Skin of body (tissue), 2 donors: Measurements from ENCODE around the gene AGL. TPM values are rescaled to one million over a fixed set of nuclear protein-coding genes. Genes with fewer than 3 reads are reported as not detected.
"Not testable (repeated sequence)": the region's sequence is repeated elsewhere in the genome, so short reads cannot be mapped to it uniquely, and the experiment has no call there.

ENCODE experiments used
- DNase-seq: peaks from one replicate; lab custom pipeline; 2025; lab: John Stamatoyannopoulos, UW
- total RNA-seq: library from RNA; depleted of rRNA; stranded (reverse); fragments of >200 nt; gene quantifications from one replicate; pipeline ENCODE4 v1.2.3, GENCODE V29; 2014

Gene AGL
- total RNA-seq, 1 donor from 2014 or later, result 41.4 TPM

DNA sequence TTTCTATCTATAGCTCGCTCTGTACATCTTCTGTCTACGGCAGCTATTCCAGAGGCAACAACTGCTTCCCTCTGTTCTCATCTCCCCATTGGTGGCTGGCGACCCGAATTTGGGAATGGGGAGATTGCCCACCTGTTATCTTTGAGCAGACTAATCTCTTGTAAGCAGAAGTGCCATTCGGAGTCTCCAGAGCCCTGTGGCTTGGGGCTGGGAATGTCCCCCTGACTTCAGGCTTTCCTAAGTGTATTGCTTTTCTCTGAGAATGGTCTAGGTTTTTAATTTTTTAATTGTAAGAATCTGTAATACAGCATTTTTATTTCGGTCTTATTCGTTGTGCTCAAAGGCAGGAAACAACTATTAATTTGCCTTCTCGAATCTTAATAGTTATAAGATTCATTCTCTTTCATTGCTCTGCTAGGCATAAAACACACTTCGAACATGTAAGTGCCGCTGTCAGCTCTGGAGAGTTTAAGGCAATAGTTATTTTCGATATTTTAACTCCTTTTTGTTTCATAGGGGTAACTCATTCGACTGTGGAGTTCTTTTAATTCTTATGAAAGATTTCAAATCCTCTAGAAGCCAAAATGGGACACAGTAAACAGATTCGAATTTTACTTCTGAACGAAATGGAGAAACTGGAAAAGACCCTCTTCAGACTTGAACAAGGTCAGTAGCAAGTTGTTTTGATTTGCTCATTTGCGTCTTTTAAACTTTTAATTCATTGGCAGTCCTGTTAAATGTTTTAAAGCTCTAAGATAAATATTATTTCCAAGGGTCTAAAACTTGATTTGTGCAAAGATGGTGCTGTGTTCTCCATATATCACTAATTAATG lies 514 bp downstream of the AGL start:
- DNase-seq, result no peak

DNA sequence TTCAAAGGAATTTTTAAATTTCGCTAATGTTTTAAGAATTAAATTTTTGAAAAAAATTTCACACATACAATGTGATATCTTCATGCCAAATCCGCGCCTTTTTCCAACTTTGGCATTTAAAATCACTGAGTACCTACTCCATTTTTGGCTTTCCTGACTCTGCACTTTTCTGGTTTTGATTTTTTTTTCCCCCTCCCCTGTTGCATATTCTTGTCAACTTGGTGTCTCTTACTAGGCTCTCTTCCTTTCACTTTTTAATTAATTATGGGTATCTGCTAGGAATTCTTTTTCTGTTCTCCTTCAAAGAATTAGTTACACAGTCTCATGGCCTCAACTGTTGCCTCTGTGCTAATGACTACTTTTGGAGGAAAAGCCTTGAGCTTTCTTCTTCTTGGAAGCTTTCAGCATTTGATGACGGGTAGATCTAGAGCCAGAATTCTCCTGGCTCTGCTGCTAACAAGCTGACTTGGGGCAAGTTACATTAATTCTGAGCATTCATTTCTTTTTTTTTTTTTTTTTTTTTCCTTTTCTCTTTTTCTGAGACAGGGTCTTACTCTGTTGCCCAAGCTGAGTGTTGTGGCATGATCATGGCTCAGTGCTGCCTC lies 1.8 kb downstream of the AGL start:
- DNase-seq, result no peak

DNA sequence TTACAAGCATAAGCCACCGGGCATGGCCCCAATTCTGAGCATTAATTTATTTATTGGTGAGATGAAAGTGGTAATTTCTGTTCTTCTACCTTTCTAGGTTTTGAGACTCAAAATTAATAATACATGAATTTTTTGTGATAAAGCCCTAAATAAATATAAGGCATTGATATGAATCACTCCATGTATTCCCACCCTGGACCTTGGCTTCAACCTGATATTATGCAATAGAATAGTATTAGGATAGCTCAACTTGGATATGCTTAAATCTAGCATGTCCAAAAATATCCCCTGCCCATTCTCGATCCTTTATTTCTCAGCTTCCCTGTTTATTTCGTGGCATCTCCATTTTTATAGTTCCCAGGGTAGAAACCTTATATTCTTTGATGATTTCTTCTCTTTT lies 2.5 kb downstream of the AGL start:
- no peak for DNase-seq

DNA sequence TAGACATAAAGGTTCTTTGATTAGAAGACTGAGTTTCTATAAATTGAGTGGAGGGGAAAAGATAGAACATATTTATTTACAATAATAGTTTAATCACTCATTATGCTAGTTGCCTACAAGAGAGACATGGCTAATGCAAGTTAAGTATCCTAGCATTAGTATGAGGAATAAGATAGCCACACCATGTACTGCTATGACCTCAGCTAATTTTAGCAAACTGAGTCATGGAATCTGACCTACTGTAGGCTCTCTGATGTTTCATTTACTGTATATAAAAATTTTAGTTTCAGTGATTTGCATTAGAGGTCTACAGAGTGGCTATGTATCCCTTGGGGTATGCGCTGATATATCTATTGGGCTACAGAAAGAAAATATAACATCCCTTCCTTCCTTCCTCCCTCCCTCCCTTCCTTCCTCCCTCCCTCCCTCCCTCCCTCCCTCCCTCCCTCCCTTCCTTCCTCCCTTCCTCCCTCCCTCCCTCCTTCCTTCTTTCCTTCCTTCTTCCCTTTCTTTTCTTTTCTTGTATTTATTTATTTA lies 5.8 kb downstream of the AGL start:
- DNase-seq, result no peak

DNA sequence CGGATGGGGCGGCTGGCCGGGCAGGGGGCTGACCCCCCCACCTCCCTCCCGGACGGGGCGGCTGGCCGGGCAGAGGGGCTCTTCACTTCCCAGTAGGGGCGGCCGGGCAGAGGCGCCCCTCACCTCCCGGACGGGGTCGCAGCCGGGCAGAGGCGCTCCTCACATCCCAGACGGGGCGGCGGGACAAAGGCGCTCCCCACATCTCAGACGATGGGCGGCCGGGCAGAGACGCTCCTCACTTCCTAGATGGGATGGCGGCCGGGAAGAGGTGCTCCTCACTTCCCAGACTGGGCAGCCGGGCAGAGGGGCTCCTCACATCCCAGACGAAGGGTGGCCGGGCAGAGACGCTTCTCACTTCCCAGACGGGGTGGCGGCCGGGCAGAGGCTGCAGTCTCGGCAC lies 6.9 kb downstream of the AGL start:
- not testable (repeated sequence) for DNase-seq

DNA sequence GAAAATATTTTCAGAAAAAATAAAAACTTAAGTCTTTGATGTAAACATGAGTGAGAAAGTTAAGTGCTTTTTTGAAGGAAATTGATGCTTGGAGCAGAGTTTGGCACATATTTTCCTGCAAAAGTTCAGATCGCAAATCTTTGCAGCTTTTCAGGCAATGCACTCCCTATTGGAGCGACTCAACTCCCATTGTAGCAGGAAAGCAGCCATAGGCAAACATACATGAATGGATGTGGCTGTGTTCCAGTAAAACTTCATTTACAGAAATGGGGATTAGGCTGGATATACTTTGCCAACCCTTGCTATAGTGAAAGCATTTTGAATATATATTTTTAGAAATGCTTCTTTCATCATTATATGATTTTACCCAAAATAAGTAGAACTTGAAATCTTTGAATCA lies 8.1 kb downstream of the AGL start:
- no peak for DNase-seq

DNA sequence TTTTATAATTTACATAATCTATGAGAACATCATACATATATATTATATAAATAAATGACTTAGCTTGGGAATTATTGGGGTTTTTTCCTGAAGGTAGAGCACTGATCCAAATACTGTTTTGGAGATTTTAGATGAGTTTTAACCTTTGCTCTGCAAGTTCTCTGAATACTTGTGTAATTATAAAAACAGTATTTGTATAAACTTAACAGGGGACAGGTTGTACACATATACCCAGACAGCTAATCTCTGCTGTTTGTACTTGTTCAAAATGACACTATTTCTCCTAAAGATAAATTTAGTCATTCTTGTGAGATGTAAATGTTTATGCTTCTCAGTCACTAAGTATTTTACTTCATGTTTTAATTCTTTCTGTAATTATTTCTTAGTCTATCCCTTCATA lies 8.7 kb downstream of the AGL start:
- DNase-seq, result no peak

DNA sequence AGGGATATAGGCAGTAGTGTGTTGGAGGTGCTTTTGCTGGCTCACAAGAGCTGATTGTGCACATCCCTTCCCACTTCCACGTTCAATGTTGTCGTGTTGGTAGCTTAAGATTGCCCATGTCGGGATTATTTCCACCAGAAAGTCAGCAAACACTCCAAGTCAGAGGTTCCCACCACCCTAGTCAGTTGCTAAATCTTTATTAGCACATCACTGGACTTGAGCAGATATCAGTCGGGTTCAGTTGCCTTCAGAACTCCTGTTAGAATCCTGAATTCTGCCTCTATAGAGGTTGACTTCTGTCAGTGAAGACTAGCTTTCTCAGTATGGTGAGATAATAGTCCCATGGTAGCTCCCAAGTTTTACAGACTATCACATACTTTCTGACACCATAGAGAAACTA lies 10.5 kb downstream of the AGL start:
- DNase-seq, result no peak

DNA sequence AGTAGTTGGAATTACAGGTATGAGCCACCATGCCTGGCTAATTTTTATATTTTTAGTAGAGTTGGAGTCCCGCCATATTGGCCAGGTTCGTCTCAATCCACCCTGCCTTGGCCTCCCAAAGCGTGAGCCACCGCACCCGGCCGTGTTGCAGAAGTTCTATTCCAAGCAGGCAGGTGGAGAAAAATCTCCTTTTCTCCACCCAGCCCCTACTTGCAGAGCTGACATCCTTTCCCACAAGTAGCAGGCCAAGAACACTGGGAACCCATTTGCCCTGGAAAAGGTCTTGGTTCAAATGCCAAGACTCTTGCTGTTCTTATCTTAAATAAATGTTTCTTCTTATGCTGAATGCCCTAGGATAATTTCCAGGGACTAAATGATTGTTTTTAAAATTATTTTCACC lies 17.5 kb downstream of the AGL start:
- no peak for DNase-seq

DNA sequence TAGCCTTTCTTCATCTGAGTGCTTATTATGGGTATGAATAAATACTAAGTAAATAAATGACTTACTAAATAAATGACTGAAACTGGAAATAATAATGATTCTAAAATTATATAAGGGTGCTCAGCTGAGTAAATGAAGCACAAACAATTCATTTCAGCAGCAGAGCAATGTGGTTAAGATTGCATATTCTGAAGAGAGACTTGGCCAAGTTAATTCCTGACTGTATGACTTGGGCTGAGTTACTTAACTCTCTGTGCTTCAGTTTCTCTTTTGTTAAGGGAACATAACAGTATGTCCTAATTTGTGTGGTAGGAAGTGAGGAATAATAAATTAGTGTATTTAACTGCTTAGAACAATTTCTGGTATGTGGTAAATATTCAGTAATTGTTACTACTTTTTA lies 19.1 kb downstream of the AGL start:
- no peak for DNase-seq

DNA sequence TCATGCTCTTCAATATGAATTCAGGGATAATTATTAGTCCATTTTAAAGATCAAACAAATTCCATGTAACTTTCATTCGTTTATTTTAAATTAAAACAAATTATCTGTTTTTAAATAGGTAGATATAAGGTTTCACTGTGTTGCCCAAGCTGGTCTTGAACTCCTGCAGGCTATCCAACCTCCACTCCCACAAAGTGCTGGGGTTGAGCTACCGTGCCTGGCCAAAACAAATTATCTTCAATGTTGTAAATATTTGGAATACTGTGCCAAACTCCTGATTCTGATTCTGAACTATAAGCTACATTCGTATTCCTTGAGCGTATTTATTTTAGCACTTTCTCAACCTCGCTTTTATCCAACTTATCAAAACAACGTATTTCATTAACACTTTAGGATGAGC lies 19.6 kb downstream of the AGL start:
- no peak for DNase-seq

DNA sequence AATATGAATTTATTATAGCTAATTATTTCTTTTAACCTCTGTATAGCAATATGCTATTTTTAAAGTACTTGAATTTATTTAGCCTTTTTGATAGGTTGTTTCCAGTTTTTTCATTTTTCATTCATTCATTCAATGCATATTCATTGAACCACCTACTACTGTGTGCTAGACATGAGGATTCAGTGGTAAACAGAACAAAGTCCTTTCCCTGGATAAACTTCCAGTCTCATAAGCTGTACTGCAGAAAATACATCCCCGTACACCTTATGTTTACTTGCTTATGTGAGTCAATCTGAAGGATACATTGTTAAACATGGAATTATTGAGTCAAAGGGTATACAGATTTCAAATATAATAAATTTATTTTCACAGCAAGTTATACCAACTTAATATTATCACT lies 21.9 kb downstream of the AGL start:
- no peak for DNase-seq

DNA sequence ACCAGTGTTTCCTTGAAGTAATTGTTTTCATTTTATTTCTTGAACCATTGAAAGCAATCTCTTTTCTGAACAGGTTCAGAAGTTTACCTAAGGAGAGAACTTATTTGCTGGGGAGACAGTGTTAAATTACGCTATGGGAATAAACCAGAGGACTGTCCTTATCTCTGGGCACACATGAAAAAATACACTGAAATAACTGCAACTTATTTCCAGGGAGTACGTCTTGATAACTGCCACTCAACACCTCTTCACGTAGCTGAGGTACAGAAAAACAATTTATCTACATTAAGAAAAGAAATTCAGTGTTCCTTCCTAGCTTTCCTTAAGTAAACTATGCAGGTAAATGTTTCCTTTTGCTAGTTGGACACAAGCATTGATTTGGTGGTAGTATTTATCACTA lies 27.4 kb downstream of the AGL start:
- no peak for DNase-seq

DNA sequence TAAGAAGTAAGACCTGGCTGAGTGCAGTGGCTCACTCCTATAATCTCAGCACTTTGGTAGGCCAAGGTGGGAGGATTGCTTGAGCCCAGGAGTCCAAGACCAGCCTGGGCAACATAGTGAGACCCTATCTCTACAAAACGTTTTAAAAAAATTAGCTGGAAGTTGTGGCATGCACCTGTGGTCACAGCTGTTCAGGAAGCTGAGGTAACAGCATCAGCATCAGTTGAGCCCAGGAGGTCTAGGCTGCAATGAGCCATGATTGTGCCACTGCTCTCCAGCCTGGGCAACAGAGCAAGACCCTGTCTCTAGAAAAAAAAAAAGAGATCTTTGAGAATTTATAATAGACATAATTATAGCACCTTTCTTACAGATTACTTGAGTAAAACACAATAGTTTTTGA lies 36.0 kb downstream of the AGL start:
- DNase-seq, result no peak

DNA sequence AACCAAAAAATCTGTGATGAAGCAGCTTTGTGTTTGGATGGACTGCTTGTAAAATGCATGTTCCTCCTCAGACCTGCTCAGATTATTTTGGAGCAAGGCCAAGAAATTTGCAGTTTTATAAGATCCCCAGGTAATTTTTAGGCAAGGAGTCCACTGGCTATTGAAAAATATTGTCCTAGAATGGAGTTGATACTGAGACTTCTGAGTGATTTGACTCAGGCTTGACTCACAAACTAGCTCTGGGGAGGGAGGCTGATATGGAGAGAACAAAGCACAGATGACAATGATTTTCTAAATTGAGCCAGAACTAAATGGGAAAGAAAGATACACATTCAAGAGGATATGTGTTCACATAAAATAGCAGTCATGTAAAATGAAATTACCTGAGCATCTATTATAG lies 36.7 kb downstream of the AGL start:
- no peak for DNase-seq

DNA sequence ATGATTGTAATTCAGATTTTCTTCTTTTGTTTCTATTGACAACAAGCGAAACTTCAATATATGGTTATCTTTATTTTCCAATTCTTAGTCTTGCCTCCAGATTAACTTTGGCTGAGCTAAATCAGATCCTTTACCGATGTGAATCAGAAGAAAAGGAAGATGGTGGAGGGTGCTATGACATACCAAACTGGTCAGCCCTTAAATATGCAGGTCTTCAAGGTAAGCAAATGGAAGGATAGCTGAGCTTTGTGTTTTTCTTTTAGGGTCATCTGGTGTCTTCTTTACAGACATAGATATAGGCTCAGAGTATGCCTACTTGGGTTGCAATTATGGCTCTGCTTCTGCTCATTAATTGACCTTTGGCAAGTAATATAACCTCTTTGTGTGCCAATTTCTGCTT lies 37.7 kb downstream of the AGL start:
- no peak for DNase-seq

DNA sequence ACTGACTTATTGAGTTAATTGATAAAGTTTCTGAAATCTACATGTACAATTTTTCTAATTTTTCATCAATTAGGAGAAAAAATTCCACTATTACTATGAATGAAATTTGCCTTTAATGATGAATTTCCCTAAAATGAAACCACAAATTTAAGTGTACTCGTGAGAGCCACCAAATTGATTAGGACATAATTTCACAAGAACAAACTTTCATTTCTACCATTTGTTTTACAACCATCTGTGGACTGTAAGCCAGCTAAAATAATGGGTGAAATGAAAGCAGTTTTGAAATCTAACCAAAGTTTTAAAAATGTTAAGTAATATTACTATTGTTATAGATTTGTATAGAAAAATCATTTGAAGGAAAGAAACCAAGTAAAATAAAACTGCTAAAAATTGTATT lies 41.8 kb downstream of the AGL start:
- no peak for DNase-seq

DNA sequence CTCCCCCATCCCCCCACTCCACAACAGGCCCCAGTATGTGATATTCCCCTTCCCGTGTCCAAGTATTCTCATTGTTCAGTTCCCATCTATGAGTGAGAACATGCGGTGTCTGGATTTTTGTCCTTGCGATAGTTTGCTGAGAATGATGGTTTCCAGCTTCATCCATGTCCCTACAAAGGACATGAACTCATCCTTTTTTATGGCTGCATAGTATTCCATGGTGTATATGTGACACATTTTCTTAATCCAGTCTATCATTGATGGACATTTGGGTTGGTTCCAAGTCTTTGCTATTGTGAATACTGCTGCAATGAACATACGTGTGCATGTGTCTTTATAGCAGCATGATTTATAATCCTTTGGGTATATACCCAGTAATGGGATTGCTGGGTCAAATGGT lies 53.1 kb downstream of the AGL start:
- not testable (repeated sequence) for DNase-seq

DNA sequence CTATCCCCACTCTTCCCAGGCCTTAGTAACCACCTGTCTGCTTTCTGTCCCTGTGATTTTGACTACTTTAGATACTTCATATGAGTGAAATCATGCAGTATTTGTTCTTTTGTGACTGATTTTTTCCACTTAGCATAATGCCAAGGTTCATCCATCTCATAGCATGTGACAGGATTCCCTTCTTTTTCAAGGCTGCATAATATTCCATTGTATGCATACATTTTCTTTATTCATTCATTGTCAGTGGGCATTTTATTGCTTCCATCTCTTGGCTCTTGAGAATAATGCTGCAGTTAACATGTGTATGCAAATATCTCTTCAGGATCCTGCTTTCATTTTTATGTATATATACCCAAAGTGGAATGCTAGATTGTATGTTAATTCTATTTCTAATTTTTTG lies 56.4 kb downstream of the AGL start:
- DNase-seq, result no peak

DNA sequence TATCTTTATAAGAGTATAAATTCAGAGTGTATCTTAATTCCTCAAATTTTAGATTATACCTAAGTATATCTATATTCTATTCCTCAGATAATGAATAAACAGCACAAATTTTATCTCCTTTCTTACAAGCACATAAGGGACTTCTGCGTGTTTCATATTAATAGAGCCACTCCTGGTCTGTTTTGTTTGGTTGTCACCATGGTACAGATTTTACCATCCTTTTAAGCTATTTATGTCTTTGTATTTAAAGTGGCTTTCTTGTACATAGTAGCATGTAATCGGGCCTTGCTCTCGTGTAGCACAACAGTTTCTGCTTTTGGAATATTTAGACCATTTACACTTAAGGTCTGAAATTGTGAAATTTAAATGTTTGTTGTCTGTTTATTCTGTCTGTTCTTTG lies 67.1 kb downstream of the AGL start:
- DNase-seq, result no peak

DNA sequence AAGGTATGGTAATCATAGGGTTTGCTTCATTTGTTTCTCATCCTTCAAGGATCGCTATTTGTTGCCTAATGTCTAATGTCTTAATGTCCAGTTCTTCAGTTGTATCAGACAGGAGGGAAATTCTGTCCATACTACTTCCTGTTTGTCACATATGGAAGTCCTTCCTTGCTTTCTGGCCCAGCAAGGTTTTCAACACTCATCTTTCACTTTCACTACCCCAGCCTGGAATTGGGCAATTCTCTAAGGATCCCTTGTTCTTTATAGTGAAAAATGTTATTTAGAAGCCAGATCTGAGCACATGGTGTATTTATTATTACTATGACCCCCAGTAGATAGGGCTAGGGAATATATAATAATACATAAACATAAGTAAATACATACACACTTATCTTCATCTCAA lies 69.1 kb downstream of the AGL start:
- peak; percentile 19 for DNase-seq

DNA sequence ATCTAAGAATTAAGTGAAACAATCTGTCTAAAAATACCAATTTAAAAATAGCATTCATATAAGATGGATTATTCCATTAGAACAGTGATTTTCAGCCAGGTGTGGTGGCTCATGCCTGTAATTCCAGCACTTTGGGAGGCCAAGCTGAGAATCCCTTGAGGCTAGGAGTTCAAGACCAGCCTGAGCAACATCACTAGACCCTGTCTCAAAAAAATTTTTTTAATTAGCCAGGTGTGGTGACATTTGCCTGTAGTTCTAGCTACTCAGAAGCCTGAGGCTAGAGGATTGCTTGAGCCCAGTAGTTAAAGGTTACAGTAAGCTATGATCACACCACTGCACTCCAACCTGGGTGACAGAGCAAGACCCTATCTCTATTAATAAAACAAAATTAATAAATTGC lies 84.6 kb downstream of the AGL start:
- DNase-seq, result no peak

DNA sequence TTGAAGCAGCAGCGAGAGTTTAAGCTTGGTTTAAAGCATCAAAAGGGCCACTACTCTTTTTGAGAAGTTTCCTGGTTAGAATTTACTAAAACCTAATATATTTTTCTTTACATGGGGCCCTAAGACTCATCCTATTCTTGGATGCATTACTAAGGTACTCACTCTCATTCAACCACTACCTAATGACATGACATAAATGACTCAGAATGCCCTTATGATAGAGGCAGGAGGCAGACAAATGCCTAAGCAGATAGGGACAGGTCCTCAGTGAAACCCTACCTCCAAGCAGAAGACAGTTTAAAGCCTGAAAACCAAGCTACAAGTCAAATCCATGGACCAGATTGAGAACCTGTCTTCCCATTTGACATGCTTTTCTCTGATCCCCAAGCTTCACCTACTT lies 85.4 kb downstream of the AGL start:
- DNase-seq, result no peak
